H9 (cell line): ENCODE data around the gene HTRA1. TPM values are rescaled to one million over a fixed set of nuclear protein-coding genes. Genes with fewer than 3 reads are reported as not detected.

ENCODE experiments used
- DNase-seq: peaks from one replicate; pipeline ENCODE4 v3.0.0-alpha.2; 2017
- H2AFZ ChIP-seq: one replicate; pipeline ENCODE4 v1.6.1; 2013; ENCODE audit warnings: mild to moderate bottlenecking, low read length, control low read depth, moderate library complexity
- H2AK5ac ChIP-seq: 2 replicates; pipeline ENCODE4 v1.6.1; 2013; ENCODE audit warnings: low read length, control low read depth, mixed read lengths; ENCODE audit not compliant: insufficient read length
- H2BK120ac ChIP-seq: one replicate; pipeline ENCODE4 v1.6.1; 2013; ENCODE audit warnings: low read depth, mild to moderate bottlenecking, low read length, control low read depth, inconsistent platforms; ENCODE audit not compliant: poor library complexity, severe bottlenecking
- H2BK12ac ChIP-seq: 2 replicates; pipeline ENCODE4 v1.6.1; 2013; ENCODE audit warnings: low read length, control low read depth, mixed read lengths, low read depth; ENCODE audit not compliant: insufficient read length
- H2BK15ac ChIP-seq: 2 replicates; pipeline ENCODE4 v1.6.1; 2013; ENCODE audit warnings: low read depth, low read length, control low read depth
- H2BK20ac ChIP-seq: one replicate; pipeline ENCODE4 v1.6.1; 2013; ENCODE audit warnings: low read depth, mild to moderate bottlenecking, low read length, control low read depth, inconsistent platforms; ENCODE audit not compliant: poor library complexity, severe bottlenecking
- H2BK5ac ChIP-seq: 2 replicates; pipeline ENCODE4 v1.6.1; 2013; ENCODE audit warnings: low read length, control low read depth, mixed read lengths; ENCODE audit not compliant: insufficient read length
- H3K14ac ChIP-seq: 2 replicates; pipeline ENCODE4 v1.6.1; 2013; ENCODE audit warnings: low read length, control low read depth; ENCODE audit not compliant: insufficient read depth
- H3K18ac ChIP-seq: 2 replicates; pipeline ENCODE4 v1.6.1; 2013; ENCODE audit warnings: low read depth, mild to moderate bottlenecking, mixed read lengths, low read length, control low read depth; ENCODE audit not compliant: insufficient read length
- H3K23ac ChIP-seq: 2 replicates; pipeline ENCODE4 v1.6.1; 2013; ENCODE audit warnings: low read length, control low read depth, mixed read lengths, low read depth; ENCODE audit not compliant: insufficient read length
- H3K23me2 ChIP-seq: 2 replicates; pipeline ENCODE4 v1.6.1; 2013; ENCODE audit warnings: low read depth, mild to moderate bottlenecking, mixed read lengths, low read length, control low read depth; ENCODE audit not compliant: insufficient read length, poor library complexity, severe bottlenecking
- H3K27ac ChIP-seq: 2 replicates; pipeline ENCODE4 v1.5.1; 2013; ENCODE audit warnings: low read length, control low read depth, mixed read lengths, low read depth; ENCODE audit not compliant: insufficient read length
- H3K27me3 ChIP-seq: 2 replicates; pipeline ENCODE4 v1.6.1; 2013; ENCODE audit warnings: low read length, control low read depth, inconsistent platforms; ENCODE audit not compliant: insufficient read depth
- H3K4ac ChIP-seq: 2 replicates; pipeline ENCODE4 v1.6.1; 2013; ENCODE audit warnings: low read depth, mild to moderate bottlenecking, control low read depth, inconsistent platforms, low read length, moderate library complexity
- H3K4me1 ChIP-seq: 2 replicates; pipeline ENCODE4 v1.6.1; 2013; ENCODE audit warnings: low read length, control low read depth, inconsistent platforms; ENCODE audit not compliant: insufficient read depth
- H3K4me2 ChIP-seq: 2 replicates; pipeline ENCODE4 v1.6.1; 2013; ENCODE audit warnings: low read length, control low read depth, mixed read lengths; ENCODE audit not compliant: insufficient read length, insufficient read depth
- H3K56ac ChIP-seq: 2 replicates; pipeline ENCODE4 v1.6.1; 2013; ENCODE audit warnings: low read depth, mild to moderate bottlenecking, mixed read lengths, low read length, control low read depth; ENCODE audit not compliant: insufficient read length
- H3K79me1 ChIP-seq: 2 replicates; pipeline ENCODE4 v1.6.1; 2013; ENCODE audit warnings: low read depth, mild to moderate bottlenecking, moderate library complexity, low read length, control low read depth, inconsistent platforms; ENCODE audit not compliant: insufficient read depth, poor library complexity, severe bottlenecking
- H3K79me2 ChIP-seq: 2 replicates; pipeline ENCODE4 v1.6.1; 2013; ENCODE audit warnings: low read length, control low read depth, inconsistent platforms; ENCODE audit not compliant: insufficient read depth
- H3K9ac ChIP-seq: 2 replicates; pipeline ENCODE4 v1.6.1; 2013; ENCODE audit warnings: low read length, control low read depth, mixed read lengths; ENCODE audit not compliant: insufficient read length; ENCODE audit errors: extremely low read depth
- H3K9me3 ChIP-seq: one replicate; pipeline ENCODE4 v1.6.1; 2013; ENCODE audit warnings: low read depth, low read length, inconsistent platforms; ENCODE audit not compliant: control insufficient read depth
- H3T11ph ChIP-seq: one replicate; pipeline ENCODE4 v1.6.1; 2013; ENCODE audit warnings: mild to moderate bottlenecking, low read length, control low read depth, inconsistent platforms
- H4K20me1 ChIP-seq: one replicate; pipeline ENCODE4 v1.6.1; 2013; ENCODE audit not compliant: control insufficient read depth, insufficient read length, insufficient read depth
- H4K5ac ChIP-seq: 2 replicates; pipeline ENCODE4 v1.6.1; 2013; ENCODE audit warnings: low read depth, mild to moderate bottlenecking, mixed read lengths, low read length, control low read depth; ENCODE audit not compliant: insufficient read length
- H4K8ac ChIP-seq: replicated peaks from 2 replicates; pipeline ENCODE4 v1.6.1; 2013; ENCODE audit warnings: low read length, control low read depth, mixed read lengths, low read depth; ENCODE audit not compliant: insufficient read length
- H4K91ac ChIP-seq: 2 replicates; pipeline ENCODE4 v1.6.1; 2013; ENCODE audit warnings: low read depth, mild to moderate bottlenecking, moderate library complexity, mixed read lengths, low read length, control low read depth; ENCODE audit not compliant: insufficient read length
- H3K27ac Mint-ChIP-seq, 3 experiments: 2 replicates in 2 of 3; 3 replicates in 1 of 3; pipeline ENCODE4 v1.8.0; 2020 to 2021; ENCODE audit warnings: mixed read lengths in 3 of 3, mild to moderate bottlenecking in 1 of 3, moderate library complexity in 1 of 3
- H3K27me3 Mint-ChIP-seq: 2 replicates; pipeline ENCODE4 v1.8.0; 2021; ENCODE audit warnings: low read depth, mild to moderate bottlenecking, moderate library complexity, mixed read lengths
- H3K36me3 Mint-ChIP-seq, 3 experiments: 2 replicates in 2 of 3; 3 replicates in 1 of 3; pipeline ENCODE4 v1.8.0; 2020 to 2021; ENCODE audit warnings: low read depth in 3 of 3, mixed read lengths in 3 of 3; ENCODE audit not compliant: insufficient read depth in 1 of 3
- H3K4me1 Mint-ChIP-seq, 2 experiments: 2 replicates each; pipeline ENCODE4 v1.8.0; 2020; ENCODE audit warnings: mixed read lengths in 2 of 2
- H3K4me3 Mint-ChIP-seq, 2 experiments: 2 replicates in 1 of 2; 3 replicates in 1 of 2; pipeline ENCODE4 v1.8.0; 2020 to 2021; ENCODE audit warnings: mild to moderate bottlenecking in 2 of 2, mixed read lengths in 2 of 2, moderate library complexity in 1 of 2
- H3K9me3 Mint-ChIP-seq, 2 experiments: 2 replicates in 1 of 2; 3 replicates in 1 of 2; pipeline ENCODE4 v1.8.0; 2020; ENCODE audit warnings: mild to moderate bottlenecking in 2 of 2, mixed read lengths in 2 of 2, moderate library complexity in 1 of 2
- WGBS: extraction: QIAGEN DNeasy Blood & Tissue Kit; methylation state at CpG from one replicate; pipeline ENCODE4 v1.1.7; 2013; ENCODE audit warnings: missing lambda C conversion rate, low lambda C conversion rate, mixed read lengths; ENCODE audit not compliant: insufficient read length; ENCODE audit errors: extremely low coverage; 5-methylcytosine and 5-hydroxymethylcytosine counted together
- total RNA-seq: library from RNA; stranded (reverse); gene quantifications from 2 replicates; pipeline ENCODE4 v1.2.1, GENCODE V29; 2021
- TF ChIP-seq, protein P1 (sequence below): fragments of 200-600 bp; sonication (generic); conservative IDR thresholded peaks from 3 replicates; pipeline ENCODE4 v1.8.0; 2021; ENCODE audit warnings: antibody characterized with exemption, mild to moderate bottlenecking

HTRA1 gene
- total RNA-seq, 1 experiment from 2014 or later, result 11.1 TPM

GRCh38 chr10:122492999-122493481, 31.7 kb downstream of the HTRA1 start:
- Mint-ChIP-seq H3K4me1 (peaks cover 5 to 15% of the 10 kb centered on the region in 2 experiments), H3K27me3 (peaks cover 2% of the 10 kb centered on the region; the same call in 1 of the 2 replicates), H3K4me3 (no peak overlapping the region), H3K36me3 (no peaks in the 10 kb centered on the region; a peak in 1 of 7 replicates), H3K27ac (peak overlapping the region in 1 of 3 experiments; percentile 15; a peak in 2 of 7 replicates), H3K9me3 (no peaks in the 10 kb centered on the region)
- Histone ChIP-seq H3K4me1 (no peaks in the 10 kb centered on the region), H3K9me3 (no peaks in the 10 kb centered on the region), H3K79me1 (no peaks in the 10 kb centered on the region), H3K79me2 (no peaks in the 10 kb centered on the region), H3K23ac (no peak overlapping the region), H2BK5ac (no peak overlapping the region), H2AFZ (no peak overlapping the region), H3K4me2 (no peak overlapping the region), H2AK5ac (no peak overlapping the region), H3K9ac (no peak overlapping the region), H3K56ac (no peak overlapping the region), H4K8ac (no peak overlapping the region), H2BK20ac (no peak overlapping the region), H4K5ac (no peak overlapping the region), H2BK15ac (no peak overlapping the region), H4K20me1 (no peaks in the 10 kb centered on the region), H3K4ac (no peak overlapping the region), H3K27ac (no peak overlapping the region), H3K14ac (no peak overlapping the region), H3K23me2 (no peaks in the 10 kb centered on the region), H4K91ac (no peak overlapping the region), H3T11ph (no peak overlapping the region), H2BK120ac (no peak overlapping the region), H2BK12ac (no peak overlapping the region), H3K27me3 (no peaks in the 10 kb centered on the region), H3K18ac (no peak overlapping the region)
- DNase-seq, result no peak
- WGBS, result no CpG with 5 or more reads among the region's 9 CpGs
- TF ChIP-seq, protein P1, sequence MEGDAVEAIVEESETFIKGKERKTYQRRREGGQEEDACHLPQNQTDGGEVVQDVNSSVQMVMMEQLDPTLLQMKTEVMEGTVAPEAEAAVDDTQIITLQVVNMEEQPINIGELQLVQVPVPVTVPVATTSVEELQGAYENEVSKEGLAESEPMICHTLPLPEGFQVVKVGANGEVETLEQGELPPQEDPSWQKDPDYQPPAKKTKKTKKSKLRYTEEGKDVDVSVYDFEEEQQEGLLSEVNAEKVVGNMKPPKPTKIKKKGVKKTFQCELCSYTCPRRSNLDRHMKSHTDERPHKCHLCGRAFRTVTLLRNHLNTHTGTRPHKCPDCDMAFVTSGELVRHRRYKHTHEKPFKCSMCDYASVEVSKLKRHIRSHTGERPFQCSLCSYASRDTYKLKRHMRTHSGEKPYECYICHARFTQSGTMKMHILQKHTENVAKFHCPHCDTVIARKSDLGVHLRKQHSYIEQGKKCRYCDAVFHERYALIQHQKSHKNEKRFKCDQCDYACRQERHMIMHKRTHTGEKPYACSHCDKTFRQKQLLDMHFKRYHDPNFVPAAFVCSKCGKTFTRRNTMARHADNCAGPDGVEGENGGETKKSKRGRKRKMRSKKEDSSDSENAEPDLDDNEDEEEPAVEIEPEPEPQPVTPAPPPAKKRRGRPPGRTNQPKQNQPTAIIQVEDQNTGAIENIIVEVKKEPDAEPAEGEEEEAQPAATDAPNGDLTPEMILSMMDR, result no peak
